Measurements from ENCODE around the gene FXYD3. TPM values are rescaled to one million over a fixed set of nuclear protein-coding genes. Genes with fewer than 3 reads are reported as not detected.

Gene FXYD3
- total RNA-seq, 1 experiment from 2014 or later: 17.4 TPM

DNA sequence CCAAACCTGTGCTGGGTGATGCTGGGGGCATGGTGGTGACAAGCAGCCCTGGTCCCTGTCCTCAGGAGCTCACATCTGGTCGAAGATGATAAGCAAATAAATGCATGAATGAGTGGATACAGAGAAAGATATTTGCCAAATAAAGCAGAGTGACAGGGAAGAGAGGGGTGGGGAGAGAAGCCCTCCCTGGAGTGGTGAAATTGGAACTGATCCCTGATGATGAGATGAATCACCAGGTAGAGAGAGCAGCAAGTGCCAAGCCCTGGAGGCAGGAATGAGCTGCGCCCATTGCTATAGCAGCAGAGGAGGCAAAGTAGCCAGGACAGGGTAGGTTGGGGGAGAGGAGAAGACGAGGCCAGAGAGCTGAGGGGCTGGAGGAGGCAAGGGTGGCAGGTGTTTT, 52.6 kb downstream of the FXYD3 start:
- H3K27ac ChIP-seq (ENCODE audit: low read depth, low read length): no peak overlapping the region
- H3K79me2 ChIP-seq (ENCODE audit: insufficient read depth, low read length): no peaks in the 10 kb centered on the region
- RAD21 ChIA-PET (ENCODE audit: low non-redundant PET in 1 of 2, low total read pairs in 2 of 2, uncharacterized antibody in 2 of 2, unreplicated experiment in 2 of 2): interaction anchor here in 1 of 2 experiments (0.7 kb wide), 1 partner anchor 14 kb away, joined by 3 read pairs; the partner anchor contains the start of gene FXYD5
- intact Hi-C loops (cut with micrococcal nuclease): no loop called here
- no TSS peak for BruUV-seq (replicated peaks)
- H3K9me2 ChIP-seq (ENCODE audit: insufficient read depth): no peaks in the 10 kb centered on the region
- H3K9me3 ChIP-seq (ENCODE audit: control insufficient read depth in 1 of 2, insufficient read depth in 1 of 2, low read depth in 1 of 2, low read length in 2 of 2): no peaks in the 10 kb centered on the region
- no peak overlapping the region for H2AFZ ChIP-seq (ENCODE audit: low read depth, low read length, poor library complexity, severe bottlenecking)
- no peak overlapping the region for H3K9ac ChIP-seq (ENCODE audit: low read length)
- H4K20me1 ChIP-seq (ENCODE audit: insufficient read depth): no peaks in the 10 kb centered on the region
- H3K4me2 ChIP-seq (ENCODE audit: low read length): peak overlapping the region; percentile 6
- H3K4me3 ChIP-seq (replicated peaks in 1 of 2; ENCODE audit: low read depth in 1 of 2, low read length in 2 of 2): no peak overlapping the region
- peaks cover 0 to 13% of the 10 kb centered on the region in 2 experiments; a peak in 2 of 4 replicates for H3K36me3 ChIP-seq (ENCODE audit: control insufficient read depth in 1 of 2, insufficient read depth in 2 of 2, low read length in 2 of 2)
- H3K27me3 ChIP-seq (ENCODE audit: insufficient read depth, low read length): no peaks in the 10 kb centered on the region
- H3K4me1 ChIP-seq (ENCODE audit: control insufficient read depth in 1 of 2, insufficient read depth in 2 of 2, low read length in 2 of 2): peaks cover 32 to 60% of the 10 kb centered on the region in 2 experiments
- CTCF ChIA-PET: no interaction called here
- ATAC-seq: peak; percentile 39
- TF ChIP-seq JUND (IDR thresholded peaks at IDR 0.05) (peak; percentile 49; the same call in 1 of the 2 replicates), CBX3 (IDR thresholded peaks at IDR 0.05; ENCODE audit: low read depth) (no peak), SP1 (IDR thresholded peaks at IDR 0.05; ENCODE audit: low read depth) (peak; percentile 38), CEBPB (IDR thresholded peaks at IDR 0.05; ENCODE audit: low read depth) (no peak)
- TF ChIP-seq, protein P1, sequence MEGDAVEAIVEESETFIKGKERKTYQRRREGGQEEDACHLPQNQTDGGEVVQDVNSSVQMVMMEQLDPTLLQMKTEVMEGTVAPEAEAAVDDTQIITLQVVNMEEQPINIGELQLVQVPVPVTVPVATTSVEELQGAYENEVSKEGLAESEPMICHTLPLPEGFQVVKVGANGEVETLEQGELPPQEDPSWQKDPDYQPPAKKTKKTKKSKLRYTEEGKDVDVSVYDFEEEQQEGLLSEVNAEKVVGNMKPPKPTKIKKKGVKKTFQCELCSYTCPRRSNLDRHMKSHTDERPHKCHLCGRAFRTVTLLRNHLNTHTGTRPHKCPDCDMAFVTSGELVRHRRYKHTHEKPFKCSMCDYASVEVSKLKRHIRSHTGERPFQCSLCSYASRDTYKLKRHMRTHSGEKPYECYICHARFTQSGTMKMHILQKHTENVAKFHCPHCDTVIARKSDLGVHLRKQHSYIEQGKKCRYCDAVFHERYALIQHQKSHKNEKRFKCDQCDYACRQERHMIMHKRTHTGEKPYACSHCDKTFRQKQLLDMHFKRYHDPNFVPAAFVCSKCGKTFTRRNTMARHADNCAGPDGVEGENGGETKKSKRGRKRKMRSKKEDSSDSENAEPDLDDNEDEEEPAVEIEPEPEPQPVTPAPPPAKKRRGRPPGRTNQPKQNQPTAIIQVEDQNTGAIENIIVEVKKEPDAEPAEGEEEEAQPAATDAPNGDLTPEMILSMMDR (IDR thresholded peaks at IDR 0.05 in 2 of 3, conservative IDR thresholded peaks at IDR 0.05 in 1 of 3; ENCODE audit: borderline replicate concordance in 1 of 3, insufficient read depth in 1 of 3, low read depth in 2 of 3, low read length in 2 of 3): 0 out of 6 replicates have a peak, but pooled peaks of 1 of the 3 experiments have one; percentile 5
- POLR2A ChIA-PET: interaction anchor here (1.2 kb wide), 1 partner anchor 9 kb away, joined by 3 read pairs; no protein-coding TSS in a partner anchor
- DNase-seq (ENCODE audit: low read depth, low spot score): no peak

DNA sequence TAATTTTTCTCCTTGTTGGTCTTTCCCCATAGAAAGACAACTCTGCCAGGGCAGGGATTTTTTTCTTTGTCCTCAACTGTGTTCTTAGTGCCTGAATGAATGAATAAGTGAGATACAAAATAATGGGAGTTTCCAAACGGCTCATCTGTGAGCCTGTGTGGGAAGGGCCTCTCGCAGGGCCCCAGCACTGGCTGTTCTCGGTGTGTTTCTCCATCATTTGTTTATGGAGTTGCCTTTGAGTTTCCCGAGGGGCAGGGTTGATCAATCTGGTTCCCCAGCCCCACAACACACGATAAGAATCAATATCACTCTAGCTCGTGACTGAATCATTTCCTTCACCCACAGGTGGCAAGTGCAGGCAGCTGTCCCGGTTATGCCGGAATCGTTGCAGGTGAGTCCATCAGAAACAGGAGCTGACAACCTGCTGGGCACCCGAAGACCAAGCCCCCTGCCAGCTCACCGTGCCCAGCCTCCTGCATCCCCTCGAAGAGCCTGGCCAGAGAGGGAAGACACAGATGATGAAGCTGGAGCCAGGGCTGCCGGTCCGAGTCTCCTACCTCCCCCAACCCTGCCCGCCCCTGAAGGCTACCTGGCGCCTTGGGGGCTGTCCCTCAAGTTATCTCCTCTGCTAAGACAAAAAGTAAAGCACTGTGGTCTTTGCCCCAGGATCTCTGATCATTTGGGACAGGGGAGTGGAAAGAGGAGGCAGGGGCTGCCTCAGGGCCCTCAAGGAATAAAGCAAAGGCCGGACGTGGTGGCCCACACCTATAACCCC, 53.8 kb downstream of the FXYD3 start:
- BruUV-seq (replicated peaks): no TSS peak
- no peak overlapping the region for H3K27ac ChIP-seq (ENCODE audit: low read depth, low read length)
- H3K9me3 ChIP-seq (ENCODE audit: control insufficient read depth in 1 of 2, insufficient read depth in 1 of 2, low read depth in 1 of 2, low read length in 2 of 2): no peaks in the 10 kb centered on the region
- peaks cover 20 to 48% of the 10 kb centered on the region in 2 experiments for H3K4me1 ChIP-seq (ENCODE audit: control insufficient read depth in 1 of 2, insufficient read depth in 2 of 2, low read length in 2 of 2)
- no peak overlapping the region for H3K4me2 ChIP-seq (ENCODE audit: low read length)
- no peak overlapping the region for H3K4me3 ChIP-seq (replicated peaks in 1 of 2; ENCODE audit: low read depth in 1 of 2, low read length in 2 of 2)
- H2AFZ ChIP-seq (ENCODE audit: low read depth, low read length, poor library complexity, severe bottlenecking): no peak overlapping the region
- H3K27me3 ChIP-seq (ENCODE audit: insufficient read depth, low read length): no peaks in the 10 kb centered on the region
- H3K79me2 ChIP-seq (ENCODE audit: insufficient read depth, low read length): no peaks in the 10 kb centered on the region
- RAD21 ChIA-PET (ENCODE audit: low non-redundant PET in 1 of 2, low total read pairs in 2 of 2, uncharacterized antibody in 2 of 2, unreplicated experiment in 2 of 2): no interaction called here
- CTCF ChIA-PET: no interaction called here
- H3K9me2 ChIP-seq (ENCODE audit: insufficient read depth): no peaks in the 10 kb centered on the region
- no peak overlapping the region for H3K9ac ChIP-seq (ENCODE audit: low read length)
- intact Hi-C loops (cut with micrococcal nuclease): no loop called here
- no peaks in the 10 kb centered on the region for H4K20me1 ChIP-seq (ENCODE audit: insufficient read depth)
- POLR2A ChIA-PET: interaction anchor here (0.6 kb wide), 1 partner anchor 33 kb away, joined by 8 read pairs; no protein-coding TSS in a partner anchor
- no peak for ATAC-seq
- DNase-seq (ENCODE audit: low read depth, low spot score): no peak
- peaks cover 0 to 13% of the 10 kb centered on the region in 2 experiments; a peak in 2 of 4 replicates for H3K36me3 ChIP-seq (ENCODE audit: control insufficient read depth in 1 of 2, insufficient read depth in 2 of 2, low read length in 2 of 2)
- no peak for TF ChIP-seq ZFX (IDR thresholded peaks at IDR 0.05)
- no peak for TF ChIP-seq CEBPB (IDR thresholded peaks at IDR 0.05; ENCODE audit: low read depth)
- TF ChIP-seq YY1 (IDR thresholded peaks at IDR 0.05; ENCODE audit: extremely low read depth, insufficient replicate concordance, low read depth, low read length): no peak
- TF ChIP-seq, protein P2, sequence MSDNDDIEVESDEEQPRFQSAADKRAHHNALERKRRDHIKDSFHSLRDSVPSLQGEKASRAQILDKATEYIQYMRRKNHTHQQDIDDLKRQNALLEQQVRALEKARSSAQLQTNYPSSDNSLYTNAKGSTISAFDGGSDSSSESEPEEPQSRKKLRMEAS (IDR thresholded peaks at IDR 0.05): no peak
- no peak for TF ChIP-seq TCF7L2 (IDR thresholded peaks at IDR 0.05; ENCODE audit: borderline replicate concordance, extremely low read depth, insufficient read depth, insufficient read length)
- no peak for TF ChIP-seq EGR1 (IDR thresholded peaks at IDR 0.05; ENCODE audit: low read depth)
- TF ChIP-seq, protein P3, sequence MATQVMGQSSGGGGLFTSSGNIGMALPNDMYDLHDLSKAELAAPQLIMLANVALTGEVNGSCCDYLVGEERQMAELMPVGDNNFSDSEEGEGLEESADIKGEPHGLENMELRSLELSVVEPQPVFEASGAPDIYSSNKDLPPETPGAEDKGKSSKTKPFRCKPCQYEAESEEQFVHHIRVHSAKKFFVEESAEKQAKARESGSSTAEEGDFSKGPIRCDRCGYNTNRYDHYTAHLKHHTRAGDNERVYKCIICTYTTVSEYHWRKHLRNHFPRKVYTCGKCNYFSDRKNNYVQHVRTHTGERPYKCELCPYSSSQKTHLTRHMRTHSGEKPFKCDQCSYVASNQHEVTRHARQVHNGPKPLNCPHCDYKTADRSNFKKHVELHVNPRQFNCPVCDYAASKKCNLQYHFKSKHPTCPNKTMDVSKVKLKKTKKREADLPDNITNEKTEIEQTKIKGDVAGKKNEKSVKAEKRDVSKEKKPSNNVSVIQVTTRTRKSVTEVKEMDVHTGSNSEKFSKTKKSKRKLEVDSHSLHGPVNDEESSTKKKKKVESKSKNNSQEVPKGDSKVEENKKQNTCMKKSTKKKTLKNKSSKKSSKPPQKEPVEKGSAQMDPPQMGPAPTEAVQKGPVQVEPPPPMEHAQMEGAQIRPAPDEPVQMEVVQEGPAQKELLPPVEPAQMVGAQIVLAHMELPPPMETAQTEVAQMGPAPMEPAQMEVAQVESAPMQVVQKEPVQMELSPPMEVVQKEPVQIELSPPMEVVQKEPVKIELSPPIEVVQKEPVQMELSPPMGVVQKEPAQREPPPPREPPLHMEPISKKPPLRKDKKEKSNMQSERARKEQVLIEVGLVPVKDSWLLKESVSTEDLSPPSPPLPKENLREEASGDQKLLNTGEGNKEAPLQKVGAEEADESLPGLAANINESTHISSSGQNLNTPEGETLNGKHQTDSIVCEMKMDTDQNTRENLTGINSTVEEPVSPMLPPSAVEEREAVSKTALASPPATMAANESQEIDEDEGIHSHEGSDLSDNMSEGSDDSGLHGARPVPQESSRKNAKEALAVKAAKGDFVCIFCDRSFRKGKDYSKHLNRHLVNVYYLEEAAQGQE (IDR thresholded peaks at IDR 0.05; ENCODE audit: low read depth): no peak
- no peak for TF ChIP-seq SRF (IDR thresholded peaks at IDR 0.05; ENCODE audit: low read depth)

All from HCT116 (cell line).